GM21737 (cell line): ENCODE results near the gene SLBP.
"Not testable (repeated sequence)": the region's sequence is repeated elsewhere in the genome, so short reads cannot be mapped to it uniquely, and the experiment has no call there.

Experiments used
- ATAC-seq: cut with Tn5 transposase; IDR thresholded peaks from one replicate; pipeline ENCODE4 v1.9.1; 2021; ENCODE audit warnings: mild to moderate bottlenecking, moderate library complexity; ENCODE audit not compliant: unreplicated experiment

Gene SLBP

DNA sequence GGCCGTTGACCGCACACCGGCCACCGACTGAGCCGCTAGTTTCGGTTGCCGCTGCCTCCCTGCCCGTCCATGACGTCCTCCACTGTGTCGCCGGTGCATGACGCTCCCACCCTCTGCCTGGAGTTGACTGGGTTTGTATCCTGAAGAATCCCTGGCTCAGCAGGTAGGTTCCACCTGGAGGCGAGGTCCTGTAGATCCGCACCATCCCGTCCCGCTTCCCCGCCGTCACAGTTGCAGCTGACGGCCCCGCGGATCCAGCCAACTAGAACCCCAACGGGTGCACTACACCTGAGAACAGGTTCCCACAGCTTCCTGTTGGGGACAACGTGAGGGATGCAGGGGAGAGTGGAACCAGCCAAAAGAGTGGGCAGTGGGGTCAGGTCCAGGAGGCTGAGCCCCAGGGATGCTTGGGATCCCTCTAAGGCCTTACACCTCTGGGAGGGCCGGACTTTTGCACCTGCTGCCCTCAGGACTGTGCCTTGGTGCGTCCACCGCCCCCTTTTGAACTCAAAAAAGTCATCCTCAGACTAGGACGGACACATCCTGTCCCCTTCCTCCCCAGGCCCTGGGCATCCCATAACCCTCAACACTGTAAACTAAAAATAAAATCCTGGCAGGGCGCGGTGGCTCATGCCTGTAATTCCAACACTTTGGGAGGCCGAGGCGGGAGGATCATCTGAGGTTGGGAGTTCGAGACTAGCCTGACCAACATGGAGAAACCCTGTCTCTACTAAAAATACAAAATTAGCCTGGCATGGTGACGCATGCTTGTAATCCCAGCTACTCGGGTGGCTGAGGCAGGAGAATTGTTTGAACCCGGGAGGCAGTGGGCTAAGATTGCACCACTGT is 1.1 kb upstream of the SLBP start:
- ATAC-seq = no peak

DNA sequence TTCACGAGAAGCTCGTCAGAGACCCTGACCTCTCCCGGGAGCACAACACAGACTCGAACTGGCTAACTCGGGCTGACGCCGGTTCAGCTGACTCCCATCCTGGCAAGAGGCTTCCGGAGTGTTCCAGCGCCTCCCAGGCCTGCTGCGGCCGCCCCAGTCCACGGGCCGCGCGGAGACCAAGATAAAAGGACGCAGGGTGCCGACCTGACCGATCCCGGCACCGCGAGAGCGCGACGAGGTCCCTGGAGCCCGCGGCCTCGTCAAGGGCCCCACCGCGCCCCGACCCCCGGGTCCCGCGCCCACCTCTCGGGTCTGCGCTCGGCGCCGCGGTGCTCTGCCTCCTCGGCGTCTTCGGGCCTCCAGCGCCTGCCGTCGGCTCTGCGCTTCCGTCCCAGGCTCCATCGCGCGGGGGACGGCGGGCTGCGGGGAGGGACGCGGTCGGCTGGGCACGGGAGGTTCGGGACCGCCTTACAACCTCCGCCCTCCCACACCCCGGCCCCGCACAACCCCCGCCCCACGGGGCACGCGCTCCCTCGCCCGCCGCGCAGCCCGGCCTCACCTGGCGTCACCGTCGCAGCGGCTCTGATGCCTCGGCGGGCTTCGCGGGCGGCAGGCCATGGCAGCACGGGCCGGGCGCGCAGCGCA is 426 bp downstream of the SLBP start:
- ATAC-seq = peak; percentile 13

DNA sequence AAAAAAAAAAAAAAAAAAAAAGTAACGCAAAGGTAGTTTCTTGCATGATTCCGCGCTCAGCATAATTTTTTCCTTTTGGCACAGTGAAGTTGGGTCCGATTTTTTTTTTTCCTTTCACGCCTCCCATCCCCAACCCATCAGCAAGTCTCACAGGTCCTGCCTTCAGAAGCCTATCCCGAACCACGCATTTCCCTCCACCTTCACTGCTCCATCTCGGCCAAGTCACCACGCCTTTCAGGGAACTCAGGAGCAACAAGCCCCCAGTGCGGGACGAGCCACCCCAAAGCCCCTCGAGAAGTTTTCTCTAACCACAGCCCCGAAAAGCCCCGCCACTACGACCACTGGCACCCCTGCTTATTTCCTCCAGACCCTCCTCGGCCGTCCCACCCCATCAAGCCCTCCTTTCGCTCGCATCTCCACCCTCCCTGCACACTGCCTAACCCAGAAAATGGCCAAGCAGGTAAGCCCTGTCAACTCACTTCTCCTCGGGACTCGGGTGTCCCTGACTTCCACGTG is 1.0 kb downstream of the SLBP start:
- ATAC-seq = no peak

DNA sequence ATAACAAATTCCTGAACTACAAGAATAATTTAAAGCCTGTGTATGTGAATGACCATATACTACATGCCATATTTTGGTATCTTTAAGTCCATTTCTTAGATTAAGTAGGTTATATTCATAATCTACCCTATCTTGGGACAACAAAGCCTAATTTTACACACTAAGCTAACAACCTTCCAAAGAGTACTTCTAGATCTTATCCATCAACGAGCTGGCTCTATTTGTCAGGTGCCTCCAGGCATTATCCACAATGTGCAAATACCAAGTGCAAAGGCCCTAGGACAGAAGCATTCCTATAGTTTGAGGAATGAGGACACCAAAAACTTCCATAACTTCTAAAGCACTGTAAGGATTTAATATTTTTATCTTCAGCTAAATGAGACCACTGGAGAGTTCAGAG is 3.5 kb downstream of the SLBP start:
- ATAC-seq = no peak

DNA sequence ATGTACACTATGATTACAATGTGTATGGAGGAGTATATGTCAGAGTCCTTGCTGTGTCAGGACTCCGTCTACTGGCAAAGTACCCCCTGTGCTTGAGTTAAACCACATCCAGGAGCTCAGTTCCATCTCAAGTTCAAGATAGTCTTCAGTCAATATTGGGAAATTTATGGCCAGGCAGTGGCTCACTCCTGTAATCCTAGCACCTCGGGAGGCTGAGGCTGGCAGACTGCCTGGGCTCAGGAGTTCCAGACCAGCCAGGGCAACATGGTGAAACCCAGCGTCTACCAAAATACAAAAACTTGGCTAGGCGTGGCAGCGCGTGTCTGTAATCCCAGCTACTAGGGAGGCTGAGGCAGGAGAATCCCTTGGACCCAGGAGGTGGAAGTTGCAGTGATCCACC is 5.8 kb downstream of the SLBP start:
- no peak for ATAC-seq

DNA sequence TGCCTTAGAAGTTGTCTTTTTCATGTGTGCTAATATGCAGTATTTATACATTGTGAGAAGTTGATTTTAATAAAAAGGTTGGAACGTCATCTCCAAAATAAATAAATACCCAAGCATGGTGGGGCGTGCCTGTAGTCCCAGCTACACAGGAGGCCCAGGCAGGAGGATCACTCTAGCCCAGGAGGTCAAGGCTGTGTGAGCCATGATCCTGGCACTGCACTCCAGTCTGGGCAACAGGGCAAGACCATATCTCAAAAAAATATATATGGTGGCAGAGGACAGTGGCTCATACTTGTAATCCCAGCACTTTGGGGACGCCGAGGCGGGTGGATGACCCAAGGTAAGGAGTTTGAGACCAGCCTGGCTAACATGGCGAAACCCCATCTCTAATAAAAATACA is 6.4 kb downstream of the SLBP start:
- ATAC-seq = no peak

DNA sequence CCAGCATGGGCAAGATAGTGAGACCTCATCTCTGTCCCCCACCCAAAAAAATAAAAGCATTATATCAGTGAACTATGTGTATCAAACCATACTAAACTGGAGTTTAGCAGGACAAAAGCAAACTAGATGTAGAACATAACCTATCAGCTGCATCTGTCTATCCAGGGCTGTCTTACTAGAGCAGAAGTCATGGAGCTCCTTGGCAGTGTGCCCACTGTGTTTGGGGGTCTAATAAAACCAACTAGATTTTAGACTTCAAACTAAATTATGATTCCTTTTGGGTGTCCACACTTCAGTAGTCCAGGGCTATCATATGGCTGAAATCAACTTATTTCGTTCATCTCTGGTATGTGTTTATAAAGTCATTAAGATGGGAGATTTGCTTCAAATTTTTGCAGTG is 8.3 kb downstream of the SLBP start:
- no peak for ATAC-seq

DNA sequence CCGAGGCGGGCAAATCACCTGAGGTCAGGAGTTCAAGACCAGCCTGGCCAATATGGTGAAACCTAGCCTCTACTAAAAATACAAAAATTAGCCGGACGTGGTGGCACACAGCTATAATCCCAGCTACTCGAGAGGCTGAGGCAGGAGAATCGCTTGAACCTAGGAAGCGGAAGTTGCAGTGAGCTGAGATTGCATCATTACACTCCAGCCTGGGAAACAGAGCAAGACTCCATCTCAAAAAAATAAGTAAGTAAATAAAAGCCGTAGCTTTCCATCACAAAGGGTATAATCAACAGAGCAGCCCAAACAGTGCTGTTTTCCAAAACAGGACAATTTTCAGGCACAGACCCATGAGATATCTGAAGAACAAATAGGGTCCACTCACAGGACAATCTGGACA is 10.4 kb downstream of the SLBP start:
- ATAC-seq = not testable (repeated sequence)

DNA sequence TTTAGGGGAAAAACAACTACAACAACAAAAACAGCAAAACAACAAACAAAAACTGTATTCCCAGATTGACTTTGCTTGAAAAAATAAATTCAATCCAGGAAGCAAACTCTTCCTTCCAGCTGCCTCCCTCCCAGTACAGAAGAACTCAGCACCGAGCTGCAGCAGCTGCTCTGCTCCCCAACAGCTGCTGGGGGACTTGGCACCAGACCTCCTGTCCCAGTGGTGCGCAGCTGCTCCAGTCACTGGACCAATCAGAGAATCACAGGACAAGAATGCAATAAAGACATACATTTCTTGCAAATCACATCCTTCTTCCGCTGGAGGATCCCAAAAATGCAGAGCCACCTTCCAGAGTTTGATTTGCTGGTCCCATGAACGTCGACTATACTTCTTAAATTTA is 16.2 kb downstream of the SLBP start:
- no peak for ATAC-seq

DNA sequence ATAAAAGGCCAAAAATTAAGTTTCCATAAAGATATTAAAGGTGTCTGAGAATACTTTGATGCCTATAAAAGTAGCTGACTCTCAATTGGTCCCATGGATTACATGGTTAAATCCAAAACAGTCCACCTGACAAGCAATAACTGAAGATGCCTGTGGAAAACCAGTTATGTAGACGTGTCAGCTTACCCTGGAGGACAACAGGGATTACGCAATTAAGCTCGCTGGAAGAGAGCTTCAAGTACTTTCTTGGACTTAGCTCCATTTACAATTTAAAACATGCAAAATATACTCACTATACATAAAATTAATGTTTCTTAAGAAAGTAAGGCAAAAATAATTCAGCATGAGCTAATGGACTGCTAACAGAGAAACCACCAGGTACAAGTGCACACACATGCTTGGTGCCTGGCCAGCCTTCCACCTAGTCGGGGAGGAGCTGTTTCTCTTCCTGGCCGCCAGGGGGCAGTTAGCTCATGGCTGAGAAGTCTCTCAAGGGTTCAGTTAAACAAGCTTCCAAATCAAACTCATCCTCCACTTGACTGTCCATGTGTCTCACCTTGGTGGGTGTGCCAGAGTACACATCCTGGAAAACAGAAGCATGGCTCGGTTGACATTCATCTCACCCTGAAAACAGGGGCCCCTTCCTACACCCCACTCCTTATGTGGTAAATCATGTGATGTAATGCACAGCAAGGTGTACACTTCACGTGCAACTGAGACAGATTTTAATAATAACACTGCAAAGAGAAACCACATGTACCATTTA is 18.8 kb downstream of the SLBP start:
- ATAC-seq = no peak

DNA sequence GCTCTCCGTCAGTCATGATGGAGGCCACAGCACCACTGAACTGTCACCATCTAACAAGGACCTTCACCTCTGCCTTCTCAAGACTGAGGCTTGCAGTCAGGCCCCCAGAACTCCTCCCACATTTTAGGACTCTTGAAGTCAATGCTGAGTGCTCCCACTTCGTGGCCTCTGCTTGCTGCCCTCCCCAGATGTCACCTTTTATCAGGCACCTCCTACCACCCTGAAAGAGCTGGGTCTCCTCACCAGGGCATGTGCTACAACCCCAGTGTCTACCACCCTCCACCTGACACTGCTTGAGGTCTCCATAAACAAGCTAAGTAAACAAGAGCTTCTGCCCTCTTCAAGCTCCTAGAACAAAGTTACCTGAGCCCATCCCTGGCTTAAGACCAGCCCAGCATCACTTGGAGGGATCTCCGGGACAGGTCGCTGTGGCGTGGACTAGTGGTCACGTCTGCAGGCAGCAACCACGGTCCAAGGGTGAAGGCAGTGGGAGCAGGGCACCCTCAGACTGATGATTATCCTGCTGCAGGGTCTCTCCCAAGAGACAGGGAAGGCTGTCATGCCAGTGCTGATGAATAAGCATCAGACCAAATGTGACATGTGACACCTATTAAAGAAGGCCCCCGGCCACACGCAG is 20.3 kb downstream of the SLBP start:
- ATAC-seq = no peak

DNA sequence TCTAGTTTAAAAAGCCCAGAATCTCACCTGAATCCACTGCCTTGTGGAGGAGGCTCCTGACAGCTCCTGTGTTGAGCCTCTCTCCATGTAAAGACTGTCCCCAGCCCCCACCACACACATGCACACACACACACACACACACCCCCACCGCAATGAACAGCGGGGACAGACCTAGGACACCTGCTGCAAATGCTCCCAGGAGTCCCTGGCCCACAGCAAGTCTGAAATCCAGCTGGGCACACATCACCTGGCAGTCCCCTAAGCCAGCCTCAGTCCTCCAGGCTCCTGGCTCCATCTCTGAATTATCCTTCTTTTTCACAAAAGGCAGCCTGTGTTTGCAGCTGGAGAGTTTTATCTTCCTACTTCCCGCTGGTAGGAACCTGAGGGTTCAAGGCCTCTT is 21.4 kb downstream of the SLBP start:
- no peak for ATAC-seq

DNA sequence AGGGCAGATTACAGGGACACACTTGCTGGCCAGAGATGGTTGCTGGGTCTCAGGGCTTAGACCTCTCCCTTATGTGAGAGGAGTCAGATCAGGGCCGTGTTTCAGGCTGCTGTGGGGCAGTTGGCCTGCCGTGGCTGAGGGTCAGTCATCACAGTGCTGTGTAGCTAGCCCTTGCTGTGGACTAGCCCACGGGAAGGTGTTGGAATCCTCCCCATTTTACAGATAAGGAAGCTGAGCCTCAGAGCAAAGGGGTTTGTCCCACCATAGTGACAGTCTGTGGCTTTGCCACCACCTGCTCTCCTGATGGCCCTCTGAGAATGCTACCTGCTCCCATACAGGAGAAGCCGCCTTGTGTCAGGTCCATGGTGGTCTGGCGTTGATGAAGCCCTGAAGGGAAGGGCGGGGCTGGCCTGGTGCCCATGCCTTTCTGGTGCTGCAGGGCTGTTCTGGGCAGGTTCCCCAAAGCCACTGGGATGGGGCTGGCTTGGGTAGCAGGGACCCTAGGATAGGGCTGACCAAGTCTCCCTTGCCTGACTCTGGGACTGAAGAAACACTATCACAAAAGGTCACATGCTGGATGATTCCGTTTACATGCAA is 25.6 kb downstream of the SLBP start:
- ATAC-seq = no peak

DNA sequence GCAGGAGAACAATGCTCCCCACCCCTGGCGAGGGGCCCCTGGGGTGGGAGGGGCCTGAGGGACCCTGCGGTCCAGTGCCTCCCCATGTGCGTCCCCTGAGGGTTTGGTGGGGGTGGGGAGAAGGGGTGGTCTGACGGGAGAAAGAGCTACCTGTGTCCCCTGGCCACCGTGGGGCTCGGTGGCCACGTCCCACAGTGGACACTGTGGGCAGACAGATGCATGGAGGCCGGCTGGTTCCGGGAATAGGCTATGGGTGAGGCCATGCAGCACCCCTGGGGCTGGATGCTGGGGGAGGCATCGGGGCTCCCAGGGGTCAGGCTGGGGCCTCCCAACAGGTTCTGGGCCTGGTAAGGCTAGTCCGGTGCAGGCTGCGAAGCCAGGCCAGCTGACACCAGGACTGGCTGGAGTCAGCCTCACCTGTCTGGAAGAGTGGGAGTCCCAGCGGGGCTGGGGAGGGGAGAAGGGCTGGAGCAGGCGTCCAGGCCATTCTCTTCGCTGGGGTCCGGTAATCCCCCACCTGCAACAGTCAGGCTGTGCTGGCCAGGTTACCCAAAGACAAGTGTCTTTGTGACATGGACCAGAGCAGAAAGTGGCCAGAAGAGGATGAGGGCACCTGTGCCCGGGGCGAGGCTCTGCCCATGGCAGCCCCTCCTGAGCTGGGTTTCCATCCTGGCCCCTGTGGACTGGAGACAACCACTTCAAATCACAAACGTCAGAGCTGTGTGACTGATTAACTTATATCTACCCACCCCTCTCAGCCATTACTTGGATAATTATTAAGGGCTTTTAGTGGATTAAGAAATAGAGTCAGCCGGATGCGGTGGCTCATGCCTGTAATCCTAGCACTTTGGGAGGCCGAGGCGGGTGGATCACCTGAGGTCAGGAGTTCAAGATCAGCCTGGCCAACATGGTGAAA is 26.6 kb downstream of the SLBP start:
- no peak for ATAC-seq

DNA sequence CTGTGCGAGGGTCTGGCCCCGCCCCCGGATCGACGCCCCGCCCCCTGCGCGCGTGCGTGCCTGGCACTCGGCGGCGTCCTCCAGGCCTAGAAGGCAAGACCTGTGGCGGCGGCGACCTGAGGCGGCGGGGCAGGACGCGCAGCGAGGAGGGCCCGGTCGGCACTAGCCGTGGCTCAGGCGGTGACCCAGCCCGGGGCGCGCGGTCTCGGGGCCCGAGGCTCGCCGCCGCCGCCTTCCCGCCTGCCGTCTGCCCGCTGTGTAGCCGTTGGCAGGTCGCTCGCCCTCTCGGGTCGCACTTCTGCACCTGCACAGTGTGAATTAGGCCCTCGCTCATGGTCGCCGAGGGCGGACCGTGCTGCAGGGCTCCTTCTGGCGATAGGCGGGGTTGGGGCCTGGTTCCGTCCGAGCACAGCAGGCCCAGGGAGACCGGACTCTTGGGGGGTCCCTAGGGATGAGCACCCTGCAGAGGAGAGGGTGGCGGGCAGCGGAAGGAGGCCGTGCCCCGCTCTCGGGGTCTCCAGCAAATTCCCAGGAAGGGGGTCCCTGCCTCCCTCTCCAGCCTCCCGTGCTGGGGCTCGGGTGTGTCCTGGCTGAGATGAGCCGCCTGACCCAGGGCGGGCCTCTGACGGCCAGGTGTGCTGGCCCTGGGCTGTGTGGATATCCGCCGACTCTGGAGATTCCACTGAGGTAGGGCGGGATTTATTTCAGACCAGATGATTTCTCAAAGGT is 27.4 kb downstream of the SLBP start:
- peak; percentile 3 for ATAC-seq

DNA sequence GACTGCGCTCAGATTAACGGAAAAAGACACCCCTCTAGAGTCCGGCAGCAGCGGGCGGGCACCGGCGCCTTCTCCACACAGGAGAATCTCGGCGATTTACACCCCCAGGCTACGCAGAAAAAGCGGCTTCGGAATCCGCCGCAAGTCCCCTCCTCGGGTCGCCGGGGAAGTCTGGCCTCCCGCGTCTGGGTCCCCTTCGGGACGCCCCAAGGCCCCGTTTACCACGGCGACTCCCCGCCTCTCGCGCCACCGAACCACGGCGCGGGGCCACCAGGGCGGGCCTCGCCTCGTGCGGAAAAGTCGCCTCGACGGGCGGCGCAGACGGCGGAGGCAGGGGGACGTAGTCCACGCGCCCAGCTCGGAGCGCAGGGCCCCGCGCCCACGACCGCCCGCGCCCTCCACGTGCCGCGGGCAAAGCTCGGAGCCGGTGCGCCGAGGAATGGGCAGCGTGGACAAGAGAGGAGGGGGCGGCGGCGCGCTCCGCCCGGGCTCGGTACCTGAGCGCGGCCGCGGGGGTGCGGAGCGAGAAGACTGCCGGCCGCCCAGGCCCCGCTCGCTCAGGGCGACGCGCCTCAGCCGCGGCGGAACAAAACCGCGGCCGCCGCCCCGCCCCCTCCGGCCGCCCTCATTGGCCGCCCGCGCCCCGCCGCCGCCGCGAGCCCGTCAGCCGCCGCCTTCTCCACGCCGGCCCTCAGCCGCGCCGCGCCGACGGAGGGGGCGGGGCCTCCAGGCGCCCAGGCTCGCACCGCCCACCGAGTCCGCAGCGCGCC is 28.2 kb downstream of the SLBP start, which contains the start of gene FAM53A:
TSS of gene FAM53A (minus strand) at position 578 of the 770 bp plus-strand sequence. CDS start 15,572 bp downstream, outside the sequence.
- ATAC-seq = peak; percentile 87

DNA sequence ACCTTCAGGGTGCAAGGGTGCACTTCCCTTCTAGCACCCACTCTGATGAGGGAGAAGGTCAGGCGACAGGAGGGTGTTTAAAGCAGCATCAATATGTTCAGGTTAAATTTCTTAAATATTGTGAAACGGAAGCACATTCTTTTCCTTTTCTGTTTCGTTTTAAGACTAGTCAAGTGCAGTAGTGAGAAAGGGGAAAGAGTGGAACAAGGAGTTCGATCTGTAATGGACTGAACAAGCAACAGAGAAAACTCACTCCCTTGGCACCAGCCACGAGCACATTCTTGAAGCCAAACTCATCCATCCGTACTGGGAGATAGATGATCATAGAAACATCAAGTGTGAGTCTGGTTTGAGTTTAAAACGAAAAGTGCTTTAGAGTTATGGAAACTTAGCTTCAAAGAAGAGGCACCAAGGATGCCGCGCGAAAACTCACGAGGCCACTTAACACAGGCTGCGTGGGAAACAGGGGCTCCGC is 28.8 kb downstream of the SLBP start:
- no peak for ATAC-seq

DNA sequence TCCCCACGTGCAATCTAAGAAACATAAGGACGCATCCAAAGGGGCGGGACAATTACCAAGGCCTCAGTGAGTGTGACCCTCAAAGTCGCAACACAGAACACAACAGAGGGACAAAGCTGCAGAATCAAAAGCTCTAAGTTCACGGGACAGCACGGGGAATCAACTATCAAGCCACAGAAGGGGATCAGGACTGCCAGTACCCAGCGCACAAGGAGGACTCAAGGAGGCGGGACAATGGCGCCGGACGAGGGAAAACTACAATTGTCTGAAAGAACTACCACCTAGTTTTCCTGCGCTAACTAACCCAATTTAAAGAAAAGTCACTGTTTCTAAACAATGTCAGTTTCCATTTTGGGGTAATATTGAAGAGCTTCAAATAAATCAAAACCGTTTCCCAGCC is 29.3 kb downstream of the SLBP start:
- no peak for ATAC-seq
